ENCODE measurements around the gene LITAF. TPM values are rescaled to one million over a fixed set of nuclear protein-coding genes. Genes with fewer than 3 reads are reported as not detected.

The LITAF gene
- total RNA-seq, 1 experiment from 2014 or later = 244 TPM

DNA sequence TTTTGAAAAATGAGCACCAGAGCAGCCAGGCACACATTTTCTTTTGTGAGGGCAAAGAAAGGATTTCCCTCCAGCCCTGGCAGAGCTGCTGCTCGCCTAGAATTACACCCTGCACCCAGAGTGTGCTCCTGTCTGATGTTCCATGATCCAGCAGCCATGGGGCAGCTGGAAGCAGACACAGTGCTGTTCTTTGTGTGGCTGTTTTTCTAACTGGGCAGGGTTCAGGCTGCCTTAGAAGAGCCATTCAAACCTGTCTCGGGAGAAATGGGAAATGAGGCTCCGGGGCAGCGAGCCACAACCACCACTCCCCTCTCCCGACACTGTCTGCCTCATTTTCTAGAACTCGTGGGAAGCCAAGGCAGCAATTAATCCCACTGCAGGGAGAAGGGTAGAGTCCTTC is 28.9 kb downstream of the LITAF start:
- Histone ChIP-seq H3K4me2 (no peak overlapping the region), H3K9me3 (ENCODE audit: insufficient read depth, low read depth) (peaks cover 6% of the 10 kb centered on the region; the same call in 1 of the 2 replicates), H3K9me2 (ENCODE audit: insufficient read depth) (no peaks in the 10 kb centered on the region), H3K4me3 (no peak overlapping the region), H3K79me2 (ENCODE audit: low read depth) (peaks cover 42% of the 10 kb centered on the region), H3K36me3 (ENCODE audit: low read depth) (peaks cover 26% of the 10 kb centered on the region), H3F3A (ENCODE audit: insufficient read depth, low read depth) (peaks cover 12% of the 10 kb centered on the region; the same call in 1 of the 2 replicates), H3K27ac (no peak overlapping the region), H3K27me3 (ENCODE audit: insufficient read depth, low read depth) (no peaks in the 10 kb centered on the region), H3K4me1 (replicated peaks; ENCODE audit: insufficient read depth) (no peaks in the 10 kb centered on the region), H4K20me1 (ENCODE audit: insufficient read depth) (peaks cover 4% of the 10 kb centered on the region; the same call in 1 of the 2 replicates), H2AFZ (no peak overlapping the region)
- intact Hi-C loops (cut with micrococcal nuclease; ENCODE audit: unreplicated experiment) = no loop called here
- no peak for DNase-seq
- TF ChIP-seq CTCF (conservative IDR thresholded peaks at IDR 0.05) = no peak
- no peak for TF ChIP-seq EZH2 (IDR thresholded peaks at IDR 0.05; ENCODE audit: low read depth)
- ChIA-PET CTCF (no interaction called here), POLR2A (ENCODE audit: unreplicated experiment) (interaction anchor here (0.6 kb wide), 1 partner anchor 131 kb away, joined by 12 read pairs; no protein-coding TSS in a partner anchor)
- BruUV-seq (replicated peaks) = no TSS peak

DNA sequence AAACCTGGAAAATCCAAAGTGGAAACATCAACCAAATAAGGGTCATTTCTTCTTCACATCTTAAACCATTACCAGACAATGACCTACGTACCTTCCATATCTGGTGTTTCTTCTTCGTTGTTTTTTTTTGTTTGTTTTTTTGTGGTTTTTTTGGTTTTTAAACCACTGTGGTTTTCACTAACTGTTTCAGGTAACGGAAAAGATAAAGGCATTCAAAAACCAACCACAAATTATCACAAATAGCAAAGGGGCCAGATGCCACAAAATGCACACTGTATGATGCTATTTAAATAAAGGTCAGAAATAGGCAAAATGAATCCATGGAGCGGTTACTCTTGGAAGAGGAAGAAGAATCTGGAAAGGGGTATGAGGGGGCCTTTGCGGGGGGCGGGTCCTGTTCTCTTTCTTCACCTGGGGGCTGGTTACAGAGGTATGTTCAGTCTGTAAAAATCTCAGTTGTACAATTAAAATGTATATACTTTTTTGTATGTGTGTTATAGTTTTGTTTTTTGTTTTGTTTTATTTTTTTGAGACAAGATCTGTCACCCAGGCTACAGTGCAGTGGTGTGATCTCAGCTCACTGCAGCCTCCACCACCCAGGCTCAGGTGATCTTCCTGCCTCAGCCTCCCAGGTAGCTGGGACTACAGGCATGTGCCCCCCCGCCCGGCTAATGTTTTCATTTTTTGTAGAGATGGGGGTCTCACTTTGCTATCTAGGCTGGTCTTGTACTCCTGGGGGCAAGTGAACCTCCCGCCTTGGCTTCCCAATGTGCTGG is 29.6 kb downstream of the LITAF start:
- no peak overlapping the region for H3K4me3 ChIP-seq
- intact Hi-C loops (cut with micrococcal nuclease; ENCODE audit: unreplicated experiment) = no loop called here
- H4K20me1 ChIP-seq (ENCODE audit: insufficient read depth) = peaks cover 4% of the 10 kb centered on the region; the same call in 1 of the 2 replicates
- peaks cover 16% of the 10 kb centered on the region for H3F3A ChIP-seq (ENCODE audit: insufficient read depth, low read depth)
- POLR2A ChIA-PET (ENCODE audit: unreplicated experiment) = no interaction called here
- H3K27ac ChIP-seq = no peak overlapping the region
- no peaks in the 10 kb centered on the region for H3K4me1 ChIP-seq (replicated peaks; ENCODE audit: insufficient read depth)
- H3K9me3 ChIP-seq (ENCODE audit: insufficient read depth, low read depth) = peaks cover 6% of the 10 kb centered on the region; the same call in 1 of the 2 replicates
- H2AFZ ChIP-seq = no peak overlapping the region
- TF ChIP-seq EZH2 (IDR thresholded peaks at IDR 0.05; ENCODE audit: low read depth) (no peak), CTCF (conservative IDR thresholded peaks at IDR 0.05) (no peak)
- no peak for DNase-seq
- CTCF ChIA-PET = no interaction called here
- no peak overlapping the region for H3K4me2 ChIP-seq
- no peaks in the 10 kb centered on the region for H3K9me2 ChIP-seq (ENCODE audit: insufficient read depth)
- BruUV-seq (replicated peaks) = no TSS peak
- peaks cover 33% of the 10 kb centered on the region for H3K36me3 ChIP-seq (ENCODE audit: low read depth)
- H3K27me3 ChIP-seq (ENCODE audit: insufficient read depth, low read depth) = no peaks in the 10 kb centered on the region
- H3K79me2 ChIP-seq (ENCODE audit: low read depth) = peaks cover 37% of the 10 kb centered on the region

GRCh38 chr16:11556214-11556819 is 30.4 kb downstream of the LITAF start:
- intact Hi-C loops (cut with micrococcal nuclease; ENCODE audit: unreplicated experiment) = no loop called here
- TF ChIP-seq EZH2 (IDR thresholded peaks at IDR 0.05; ENCODE audit: low read depth) = no peak
- TF ChIP-seq CTCF (conservative IDR thresholded peaks at IDR 0.05) = no peak
- ChIA-PET CTCF (no interaction called here), POLR2A (ENCODE audit: unreplicated experiment) (no interaction called here)
- no peak overlapping the region for H3K4me3 ChIP-seq
- no peaks in the 10 kb centered on the region for H3K27me3 ChIP-seq (ENCODE audit: insufficient read depth, low read depth)
- H3K36me3 ChIP-seq (ENCODE audit: low read depth) = peaks cover 38% of the 10 kb centered on the region
- no TSS peak for BruUV-seq (replicated peaks)
- H2AFZ ChIP-seq = no peak overlapping the region
- H3K27ac ChIP-seq = no peak overlapping the region
- DNase-seq = no peak
- H3K4me1 ChIP-seq (replicated peaks; ENCODE audit: insufficient read depth) = no peaks in the 10 kb centered on the region
- H3K9me3 ChIP-seq (ENCODE audit: insufficient read depth, low read depth) = peaks cover 6% of the 10 kb centered on the region; the same call in 1 of the 2 replicates
- no peak overlapping the region for H3K4me2 ChIP-seq
- H3K9me2 ChIP-seq (ENCODE audit: insufficient read depth) = no peaks in the 10 kb centered on the region
- H4K20me1 ChIP-seq (ENCODE audit: insufficient read depth) = peaks cover 4% of the 10 kb centered on the region; the same call in 1 of the 2 replicates
- peaks cover 29% of the 10 kb centered on the region for H3K79me2 ChIP-seq (ENCODE audit: low read depth)
- peaks cover 18% of the 10 kb centered on the region for H3F3A ChIP-seq (ENCODE audit: insufficient read depth, low read depth)
